Lower lobe of right lung (tissue), 2 donors: ENCODE results near the gene BUD31. TPM values are rescaled to one million over a fixed set of nuclear protein-coding genes. Genes with fewer than 3 reads are reported as not detected.
A peak's percentile ranks its signal among the peaks of the same experiment; 100 is the strongest.

Experiments used
- ATAC-seq, 2 donors: fragments of 200-7000 bp; cut with Tn5 transposase; one replicate each; pipeline ENCODE4 v1.9.1; 2020 to 2022; ENCODE audit warnings: mild to moderate bottlenecking in 2 of 2, moderate library complexity in 2 of 2
- DNase-seq: peaks from one replicate; pipeline ENCODE4 v3.0.0-alpha.2; 2020
- H3K27ac ChIP-seq: fragments of 200-600 bp; one replicate; pipeline ENCODE4 v1.8.0; 2022
- H3K27me3 ChIP-seq: fragments of 200-600 bp; one replicate; pipeline ENCODE4 v1.8.0; 2022; ENCODE audit warnings: low read depth
- H3K36me3 ChIP-seq: fragments of 200-600 bp; one replicate; pipeline ENCODE4 v1.8.0; 2022; ENCODE audit warnings: mild to moderate bottlenecking
- H3K4me1 ChIP-seq: fragments of 200-600 bp; one replicate; pipeline ENCODE4 v1.8.0; 2022
- H3K4me3 ChIP-seq: fragments of 200-600 bp; one replicate; pipeline ENCODE4 v1.8.0; 2022; ENCODE audit warnings: mild to moderate bottlenecking
- H3K9me3 ChIP-seq: fragments of 200-600 bp; one replicate; pipeline ENCODE4 v1.8.0; 2022
- intact Hi-C: fragments of 100-400 bp; cut with DNase I; formaldehyde crosslinking; loops from one replicate; pipeline ENCODE4 v1.11.0; 2022
- total RNA-seq: library from RNA; stranded (reverse); fragmentation: NEBNext Ultra II Directional; extraction: Animal tissue kit (Norgen Biotek cat#: 25700); gene quantifications from one replicate; pipeline ENCODE4 v1.2.1, GENCODE V29; 2021
- TF ChIP-seq, protein P1 (sequence below): fragments of 200-600 bp; IDR thresholded peaks from one replicate; pipeline ENCODE4 v1.8.0; 2022; ENCODE audit warnings: antibody characterized with exemption, mild to moderate bottlenecking
- donor health status: DM: no; HTN: yes; CAD: no; lungs with severe emphysema.

The BUD31 gene
- total RNA-seq, 1 donor from 2014 or later, result 64.2 TPM

DNA sequence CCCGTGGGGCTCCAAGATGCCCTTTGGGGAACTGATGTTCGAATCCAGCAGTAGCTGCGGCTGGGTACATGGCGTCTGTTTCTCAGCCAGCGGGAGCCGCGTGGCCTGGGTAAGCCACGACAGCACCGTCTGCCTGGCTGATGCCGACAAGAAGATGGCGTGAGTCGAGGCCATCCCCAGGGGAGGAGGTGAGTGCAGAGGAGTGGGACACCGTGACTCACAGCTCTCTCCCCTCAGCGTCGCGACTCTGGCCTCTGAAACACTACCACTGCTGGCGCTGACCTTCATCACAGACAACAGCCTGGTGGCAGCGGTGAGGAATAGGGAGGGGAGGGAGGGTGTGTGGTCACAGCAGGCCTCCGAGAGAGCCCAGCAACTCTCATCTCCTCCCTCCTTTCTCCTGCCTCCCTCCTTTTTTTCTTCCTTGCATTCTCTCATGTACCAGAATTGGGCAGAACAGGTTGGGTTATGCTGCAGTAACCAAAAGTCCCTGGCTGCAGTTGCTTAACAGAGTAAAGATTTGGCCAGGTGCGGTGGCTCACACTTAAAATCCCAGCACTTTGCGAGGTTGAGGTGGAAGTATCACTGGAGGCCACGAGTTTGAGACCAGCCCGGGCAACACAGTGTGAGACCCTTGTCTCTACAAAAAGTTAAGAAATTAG lies 17.7 kb upstream of the BUD31 start:
- Histone ChIP-seq H3K27me3 (no peaks in the 10 kb centered on the region), H3K36me3 (peaks cover 89% of the 10 kb centered on the region), H3K4me3 (no peak overlapping the region), H3K27ac (no peak overlapping the region), H3K4me1 (peaks cover 28% of the 10 kb centered on the region), H3K9me3 (no peaks in the 10 kb centered on the region)
- intact Hi-C loops, result no loop called here
- ATAC-seq (no peak), DNase-seq (no peak)
- TF ChIP-seq, protein P1, sequence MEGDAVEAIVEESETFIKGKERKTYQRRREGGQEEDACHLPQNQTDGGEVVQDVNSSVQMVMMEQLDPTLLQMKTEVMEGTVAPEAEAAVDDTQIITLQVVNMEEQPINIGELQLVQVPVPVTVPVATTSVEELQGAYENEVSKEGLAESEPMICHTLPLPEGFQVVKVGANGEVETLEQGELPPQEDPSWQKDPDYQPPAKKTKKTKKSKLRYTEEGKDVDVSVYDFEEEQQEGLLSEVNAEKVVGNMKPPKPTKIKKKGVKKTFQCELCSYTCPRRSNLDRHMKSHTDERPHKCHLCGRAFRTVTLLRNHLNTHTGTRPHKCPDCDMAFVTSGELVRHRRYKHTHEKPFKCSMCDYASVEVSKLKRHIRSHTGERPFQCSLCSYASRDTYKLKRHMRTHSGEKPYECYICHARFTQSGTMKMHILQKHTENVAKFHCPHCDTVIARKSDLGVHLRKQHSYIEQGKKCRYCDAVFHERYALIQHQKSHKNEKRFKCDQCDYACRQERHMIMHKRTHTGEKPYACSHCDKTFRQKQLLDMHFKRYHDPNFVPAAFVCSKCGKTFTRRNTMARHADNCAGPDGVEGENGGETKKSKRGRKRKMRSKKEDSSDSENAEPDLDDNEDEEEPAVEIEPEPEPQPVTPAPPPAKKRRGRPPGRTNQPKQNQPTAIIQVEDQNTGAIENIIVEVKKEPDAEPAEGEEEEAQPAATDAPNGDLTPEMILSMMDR, result no peak

DNA sequence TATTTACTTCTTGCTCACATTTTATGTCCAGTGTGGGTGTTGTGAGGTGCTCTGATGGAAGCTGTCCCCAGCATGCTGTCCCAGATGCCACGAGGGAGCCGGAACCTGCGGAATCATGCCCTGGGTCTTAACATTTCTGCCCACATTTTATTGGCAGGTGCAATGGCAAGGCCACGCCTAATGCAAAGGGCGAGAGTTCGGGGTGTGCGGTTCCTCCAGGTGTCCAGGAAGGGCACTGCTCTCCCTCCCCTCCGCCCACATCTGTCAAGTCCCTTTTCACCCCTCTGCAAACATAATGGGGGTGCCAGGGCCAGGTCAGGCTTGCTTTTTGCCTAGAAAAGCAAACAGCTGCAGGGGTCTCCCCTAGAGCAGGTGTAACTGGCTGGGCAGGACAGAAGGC lies 16.7 kb upstream of the BUD31 start:
- H3K4me3 ChIP-seq, result peak overlapping the region; percentile 61
- intact Hi-C loops, result no loop called here
- peaks cover 22% of the 10 kb centered on the region for H3K4me1 ChIP-seq
- H3K9me3 ChIP-seq, result no peaks in the 10 kb centered on the region
- TF ChIP-seq, protein P1, result no peak
- H3K36me3 ChIP-seq, result peaks cover 87% of the 10 kb centered on the region
- ATAC-seq (no peak), DNase-seq (no peak)
- peak overlapping the region; percentile 71 for H3K27ac ChIP-seq
- no peaks in the 10 kb centered on the region for H3K27me3 ChIP-seq

DNA sequence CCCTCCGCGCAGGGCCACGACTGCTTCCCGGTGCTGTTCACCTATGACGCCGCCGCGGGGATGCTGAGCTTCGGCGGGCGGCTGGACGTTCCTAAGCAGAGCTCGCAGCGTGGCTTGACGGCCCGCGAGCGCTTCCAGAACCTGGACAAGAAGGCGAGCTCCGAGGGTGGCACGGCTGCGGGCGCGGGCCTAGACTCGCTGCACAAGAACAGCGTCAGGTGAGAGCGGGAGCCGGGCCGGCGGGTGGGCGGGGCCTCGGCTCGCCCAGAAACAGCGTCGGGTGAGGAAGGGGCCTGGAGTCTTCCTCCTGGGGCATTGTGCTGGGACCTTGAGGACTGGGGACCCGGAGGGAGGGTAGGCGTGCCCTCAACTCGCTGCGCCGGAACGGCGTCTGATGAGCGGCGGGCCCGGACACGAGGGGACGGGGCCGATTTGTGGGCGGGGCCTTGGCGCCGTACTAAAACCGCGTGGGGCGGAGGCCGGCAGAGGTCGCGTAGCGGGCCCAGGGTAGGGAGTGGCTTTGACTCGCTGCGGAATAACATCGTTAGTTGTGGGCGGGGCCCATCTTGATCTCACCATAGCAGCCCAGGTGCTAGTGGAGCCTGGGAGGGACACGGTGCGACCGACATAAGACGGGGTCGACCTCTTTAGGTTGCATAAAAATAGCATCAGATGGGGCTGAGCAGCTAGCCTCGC lies 16.0 kb upstream of the BUD31 start:
- peaks cover 22% of the 10 kb centered on the region for H3K4me1 ChIP-seq
- intact Hi-C loops, result no loop called here
- H3K27ac ChIP-seq, result peak overlapping the region; percentile 71
- H3K9me3 ChIP-seq, result no peaks in the 10 kb centered on the region
- H3K36me3 ChIP-seq, result peaks cover 87% of the 10 kb centered on the region
- H3K4me3 ChIP-seq, result peak overlapping the region; percentile 61
- DNase-seq (peak; percentile 88), ATAC-seq (peak; percentile 88 to 91)
- TF ChIP-seq, protein P1, result no peak
- no peaks in the 10 kb centered on the region for H3K27me3 ChIP-seq

DNA sequence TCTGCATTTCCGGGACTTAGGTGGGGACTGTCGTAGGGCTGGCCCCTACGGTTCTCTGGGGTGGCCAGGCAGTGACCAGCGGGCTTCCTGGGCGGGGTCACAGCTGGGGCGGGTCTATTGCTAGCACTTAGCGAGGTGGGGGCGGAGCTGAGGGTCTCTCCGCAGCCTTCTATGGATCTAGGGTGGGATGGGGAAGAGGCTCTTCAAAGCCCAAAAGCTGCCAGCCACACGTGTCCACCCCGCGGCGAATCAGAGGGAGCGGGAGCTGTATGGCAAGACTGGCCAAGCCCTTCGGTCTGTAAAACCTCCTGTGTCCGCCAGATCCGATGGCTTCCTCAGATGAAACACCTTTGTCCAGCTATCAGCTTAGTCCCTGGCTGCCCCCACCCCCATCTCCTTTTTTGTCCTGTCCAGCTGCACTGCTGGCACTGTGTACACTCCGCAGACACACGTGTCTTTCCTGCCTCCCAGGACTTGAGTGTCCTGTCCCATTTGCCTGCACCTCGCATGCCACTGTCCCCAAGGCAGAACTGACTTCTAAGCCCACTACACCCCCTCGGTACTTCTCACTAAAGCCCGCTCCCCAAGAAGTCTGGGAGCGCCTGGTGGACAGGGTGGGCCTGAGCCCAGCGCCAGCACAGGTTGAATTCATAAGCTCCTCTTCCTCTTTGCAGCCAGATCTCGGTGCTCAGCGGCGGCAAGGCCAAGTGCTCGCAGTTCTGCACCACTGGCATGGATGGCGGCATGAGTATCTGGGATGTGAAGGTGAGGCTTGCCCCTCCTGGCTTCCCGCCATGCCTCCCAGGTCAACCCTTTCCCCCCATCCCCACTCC lies 15.2 kb upstream of the BUD31 start:
- ATAC-seq, result peak; percentile 44 to 58
- Histone ChIP-seq H3K4me3 (peak overlapping the region; percentile 61), H3K9me3 (no peaks in the 10 kb centered on the region), H3K36me3 (peaks cover 87% of the 10 kb centered on the region), H3K27ac (peak overlapping the region; percentile 71), H3K4me1 (peaks cover 22% of the 10 kb centered on the region), H3K27me3 (no peaks in the 10 kb centered on the region)
- TF ChIP-seq, protein P1, result no peak
- DNase-seq, result no peak
- intact Hi-C loops, result no loop called here

DNA sequence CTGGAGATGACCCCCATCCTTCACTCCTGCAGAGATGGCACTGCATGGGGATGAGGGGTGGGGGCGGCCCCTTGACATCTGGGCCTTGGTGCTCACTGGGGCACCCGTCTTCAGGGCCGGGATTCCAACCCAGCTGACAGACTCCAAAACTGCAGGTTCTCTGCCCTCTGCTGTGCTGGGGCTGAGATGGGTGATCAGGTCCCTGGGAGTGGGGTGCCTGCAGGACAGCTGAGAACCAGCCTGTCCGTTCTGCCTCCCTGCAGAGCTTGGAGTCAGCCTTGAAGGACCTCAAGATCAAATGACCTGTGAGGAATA lies 14.6 kb upstream of the BUD31 start:
- intact Hi-C loops, result no loop called here
- no peak overlapping the region for H3K4me3 ChIP-seq
- TF ChIP-seq, protein P1, result no peak
- peaks cover 26% of the 10 kb centered on the region for H3K4me1 ChIP-seq
- DNase-seq (no peak), ATAC-seq (no peak)
- peaks cover 87% of the 10 kb centered on the region for H3K36me3 ChIP-seq
- peak overlapping the region; percentile 8 for H3K27ac ChIP-seq
- no peaks in the 10 kb centered on the region for H3K27me3 ChIP-seq
- no peaks in the 10 kb centered on the region for H3K9me3 ChIP-seq
